ENCODE measurements around the gene ANO10. TPM values are rescaled to one million over a fixed set of nuclear protein-coding genes. Genes with fewer than 3 reads are reported as not detected.

Gene ANO10
- polyA plus RNA-seq, 3 donors: 11.2 to 24.8 (median 21.6) TPM

DNA sequence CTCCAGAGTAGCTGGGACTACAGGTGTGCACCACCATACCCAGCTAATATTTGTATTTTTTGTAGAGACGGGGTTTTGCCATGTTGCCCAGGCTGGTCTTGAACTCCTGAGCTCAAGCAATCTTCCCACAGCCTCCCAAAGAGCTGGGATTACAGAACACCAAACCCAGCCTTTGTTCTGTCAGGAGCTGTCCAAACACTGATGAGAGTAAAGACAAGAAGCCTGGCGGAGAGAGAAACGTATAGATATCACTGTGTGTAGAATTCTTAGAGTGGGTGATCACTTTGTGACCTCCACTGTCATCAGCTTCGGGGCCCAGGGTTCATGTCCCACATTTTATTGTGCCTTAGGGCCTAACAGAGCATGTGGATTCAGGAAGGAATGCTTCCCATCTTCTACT, 176.0 kb downstream of the ANO10 start:
- H4K20me1 ChIP-seq (ENCODE audit: insufficient read depth, low read length): no peaks in the 10 kb centered on the region
- Mint-ChIP-seq H3K36me3 (peaks cover 0 to 16% of the 10 kb centered on the region in 2 donors), H3K4me3 (no peak overlapping the region), H3K9me3 (no peaks in the 10 kb centered on the region), H3K4me1 (peaks cover 3% of the 10 kb centered on the region), H3K27ac (peak overlapping the region in 1 of 7 donors; percentile 23), H3K27me3 (ENCODE audit: low read depth in 3 of 3) (no peaks in the 10 kb centered on the region)
- H3K79me2 ChIP-seq (ENCODE audit: insufficient read depth, low read length): no peaks in the 10 kb centered on the region
- TF ChIP-seq, protein P1, sequence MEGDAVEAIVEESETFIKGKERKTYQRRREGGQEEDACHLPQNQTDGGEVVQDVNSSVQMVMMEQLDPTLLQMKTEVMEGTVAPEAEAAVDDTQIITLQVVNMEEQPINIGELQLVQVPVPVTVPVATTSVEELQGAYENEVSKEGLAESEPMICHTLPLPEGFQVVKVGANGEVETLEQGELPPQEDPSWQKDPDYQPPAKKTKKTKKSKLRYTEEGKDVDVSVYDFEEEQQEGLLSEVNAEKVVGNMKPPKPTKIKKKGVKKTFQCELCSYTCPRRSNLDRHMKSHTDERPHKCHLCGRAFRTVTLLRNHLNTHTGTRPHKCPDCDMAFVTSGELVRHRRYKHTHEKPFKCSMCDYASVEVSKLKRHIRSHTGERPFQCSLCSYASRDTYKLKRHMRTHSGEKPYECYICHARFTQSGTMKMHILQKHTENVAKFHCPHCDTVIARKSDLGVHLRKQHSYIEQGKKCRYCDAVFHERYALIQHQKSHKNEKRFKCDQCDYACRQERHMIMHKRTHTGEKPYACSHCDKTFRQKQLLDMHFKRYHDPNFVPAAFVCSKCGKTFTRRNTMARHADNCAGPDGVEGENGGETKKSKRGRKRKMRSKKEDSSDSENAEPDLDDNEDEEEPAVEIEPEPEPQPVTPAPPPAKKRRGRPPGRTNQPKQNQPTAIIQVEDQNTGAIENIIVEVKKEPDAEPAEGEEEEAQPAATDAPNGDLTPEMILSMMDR (IDR thresholded peaks at IDR 0.05): no peak
- no peak overlapping the region for H3K4me3 ChIP-seq (replicated peaks in 1 of 3; ENCODE audit: low read depth in 2 of 3, low read length in 3 of 3)
- no peaks in the 10 kb centered on the region for H3K9me3 ChIP-seq (replicated peaks in 1 of 2; ENCODE audit: control insufficient read depth in 1 of 2, insufficient read depth in 1 of 2, low read length in 2 of 2)
- H3K4me1 ChIP-seq (ENCODE audit: control insufficient read depth in 1 of 2, insufficient read depth in 2 of 2, low read length in 2 of 2): no peaks in the 10 kb centered on the region
- no CpG with 5 or more reads among the region's 4 CpGs for WGBS (ENCODE audit: insufficient coverage)
- no peaks in the 10 kb centered on the region for H3K27me3 ChIP-seq (ENCODE audit: control insufficient read depth in 2 of 2, insufficient read depth in 2 of 2, low read length in 2 of 2)
- intact Hi-C loops (cut with micrococcal nuclease): no loop called here
- no peaks in the 10 kb centered on the region for H3K36me3 ChIP-seq (replicated peaks in 1 of 2; ENCODE audit: control insufficient read depth in 1 of 2, insufficient read depth in 2 of 2, low read length in 2 of 2)
- H3K4me2 ChIP-seq (replicated peaks; ENCODE audit: extremely low read depth, low read length, poor library complexity, severe bottlenecking): no peak overlapping the region
- no peak overlapping the region for H3K9ac ChIP-seq (ENCODE audit: insufficient read depth, low read length, poor library complexity, severe bottlenecking)
- DNase-seq: no peak
- H2AFZ ChIP-seq (ENCODE audit: insufficient read depth, low read depth, low read length, poor library complexity, severe bottlenecking): no peak overlapping the region
- H3K27ac ChIP-seq (ENCODE audit: low read depth in 1 of 2, low read length in 2 of 2): no peak overlapping the region

DNA sequence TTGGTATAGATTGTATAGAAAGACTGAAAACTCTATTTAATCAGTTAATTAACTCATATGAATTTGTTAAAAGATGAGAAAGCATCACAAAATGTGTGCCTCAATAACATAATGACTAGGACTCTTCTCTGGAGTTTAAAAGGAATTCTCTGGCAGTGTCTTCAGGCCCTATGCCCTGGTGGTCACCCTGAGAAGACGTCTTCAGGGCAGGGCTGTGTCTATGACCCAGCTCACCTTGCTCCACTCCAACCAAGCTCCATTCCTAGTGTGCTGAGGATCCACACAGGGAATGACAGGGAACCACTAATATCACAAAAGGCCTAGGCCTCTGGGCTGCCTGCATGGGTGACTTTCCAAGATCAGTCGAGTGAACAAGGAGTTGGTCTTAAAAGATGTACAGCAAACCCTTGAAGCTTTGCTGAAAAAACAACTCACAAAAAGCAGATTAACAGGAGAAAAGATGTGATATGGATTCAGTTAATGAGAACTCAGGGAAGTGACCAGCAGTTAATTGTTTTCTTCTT, 178.9 kb downstream of the ANO10 start:
- no peak overlapping the region for H3K27ac ChIP-seq (ENCODE audit: low read depth in 1 of 2, low read length in 2 of 2)
- peaks cover 3% of the 10 kb centered on the region for H3K4me1 Mint-ChIP-seq
- no peaks in the 10 kb centered on the region for H3K27me3 ChIP-seq (ENCODE audit: control insufficient read depth in 2 of 2, insufficient read depth in 2 of 2, low read length in 2 of 2)
- TF ChIP-seq, protein P1 (IDR thresholded peaks at IDR 0.05): no peak
- H3K4me2 ChIP-seq (replicated peaks; ENCODE audit: extremely low read depth, low read length, poor library complexity, severe bottlenecking): no peak overlapping the region
- H3K79me2 ChIP-seq (ENCODE audit: insufficient read depth, low read length): no peaks in the 10 kb centered on the region
- H3K4me3 ChIP-seq (replicated peaks in 1 of 3; ENCODE audit: low read depth in 2 of 3, low read length in 3 of 3): no peak overlapping the region
- no peaks in the 10 kb centered on the region for H3K36me3 ChIP-seq (replicated peaks in 1 of 2; ENCODE audit: control insufficient read depth in 1 of 2, insufficient read depth in 2 of 2, low read length in 2 of 2)
- H3K9me3 ChIP-seq (replicated peaks in 1 of 2; ENCODE audit: control insufficient read depth in 1 of 2, insufficient read depth in 1 of 2, low read length in 2 of 2): peaks cover 0 to 8% of the 10 kb centered on the region in 2 donors
- H3K27me3 Mint-ChIP-seq (ENCODE audit: low read depth in 3 of 3): no peaks in the 10 kb centered on the region
- peak overlapping the region in 1 of 7 donors; percentile 46 for H3K27ac Mint-ChIP-seq
- H3K9me3 Mint-ChIP-seq: peaks cover 0 to 9% (median 5%) of the 10 kb centered on the region in 7 donors
- H3K4me1 ChIP-seq (ENCODE audit: control insufficient read depth in 1 of 2, insufficient read depth in 2 of 2, low read length in 2 of 2): no peaks in the 10 kb centered on the region
- WGBS (ENCODE audit: insufficient coverage): 100% methylated on average over 1 of the region's 2 CpGs
- no peak overlapping the region for H3K4me3 Mint-ChIP-seq
- no peak for DNase-seq
- no peak overlapping the region for H3K9ac ChIP-seq (ENCODE audit: insufficient read depth, low read length, poor library complexity, severe bottlenecking)
- H2AFZ ChIP-seq (ENCODE audit: insufficient read depth, low read depth, low read length, poor library complexity, severe bottlenecking): no peak overlapping the region
- intact Hi-C loops (cut with micrococcal nuclease): no loop called here
- H4K20me1 ChIP-seq (ENCODE audit: insufficient read depth, low read length): no peaks in the 10 kb centered on the region
- H3K36me3 Mint-ChIP-seq: peaks cover 9 to 28% of the 10 kb centered on the region in 2 donors
